ENCODE measurements around the gene RAB7A.
"Not testable (repeated sequence)": the region's sequence is repeated elsewhere in the genome, so short reads cannot be mapped to it uniquely, and the experiment has no call there.

Gene RAB7A

GRCh38 chr3:128728521-128728920 is 2.5 kb downstream of the RAB7A start:
- H3K27ac ChIP-seq (ENCODE audit: insufficient read depth, low read depth, low read length, poor library complexity, severe bottlenecking), result not testable (repeated sequence)

GRCh38 chr3:128730471-128730870 is 4.5 kb downstream of the RAB7A start:
- no peak overlapping the region for H3K4me3 ChIP-seq (ENCODE audit: insufficient read depth, low read depth, low read length)
- 88 to 99% methylated on average over 5 of the region's 5 CpGs for WGBS, 2 experiments
- H3K27me3 ChIP-seq (ENCODE audit: control insufficient read depth, insufficient read depth, low read length, poor library complexity, severe bottlenecking), result no peaks in the 10 kb centered on the region
- H3K27ac ChIP-seq (ENCODE audit: insufficient read depth, low read depth, low read length, poor library complexity, severe bottlenecking), result no peak overlapping the region
- H3K9me3 ChIP-seq (ENCODE audit: control insufficient read depth, low read length), result no peaks in the 10 kb centered on the region
- peaks cover 8% of the 10 kb centered on the region for H3K4me1 ChIP-seq (ENCODE audit: control insufficient read depth, insufficient read depth, low read length)
- H3K36me3 ChIP-seq (ENCODE audit: control insufficient read depth, insufficient read depth, low read length), result no peaks in the 10 kb centered on the region

More at GRCh38 chr3:128728521-128728920, 2.5 kb downstream of the RAB7A start:
- H3K4me3 ChIP-seq (ENCODE audit: insufficient read depth, low read depth, low read length); H3K9me3 ChIP-seq (ENCODE audit: control insufficient read depth, low read length); H3K27me3 ChIP-seq (ENCODE audit: control insufficient read depth, insufficient read depth, low read length, poor library complexity, severe bottlenecking); H3K36me3 ChIP-seq (ENCODE audit: control insufficient read depth, insufficient read depth, low read length); H3K4me1 ChIP-seq (ENCODE audit: control insufficient read depth, insufficient read depth, low read length): not testable (repeated sequence)
- 95 to 97% methylated on average over 13 of the region's 13 CpGs for WGBS, 2 experiments

- Histone ChIP-seq H3K4me1 (ENCODE audit: control insufficient read depth, insufficient read depth, low read length) (no peaks in the 10 kb centered on the region), H3K36me3 (ENCODE audit: control insufficient read depth, insufficient read depth, low read length) (no peaks in the 10 kb centered on the region), H3K9me3 (ENCODE audit: control insufficient read depth, low read length) (no peaks in the 10 kb centered on the region), H3K27ac (ENCODE audit: insufficient read depth, low read depth, low read length, poor library complexity, severe bottlenecking) (no peak overlapping the region), H3K4me3 (ENCODE audit: insufficient read depth, low read depth, low read length) (no peak overlapping the region), H3K27me3 (ENCODE audit: control insufficient read depth, insufficient read depth, low read length, poor library complexity, severe bottlenecking) (no peaks in the 10 kb centered on the region)
- 92 to 100% methylated on average over 3 of the region's 3 CpGs for WGBS, 2 experiments
Measured at GRCh38 chr3:128734523-128735189, 8.7 kb downstream of the RAB7A start.

DNA sequence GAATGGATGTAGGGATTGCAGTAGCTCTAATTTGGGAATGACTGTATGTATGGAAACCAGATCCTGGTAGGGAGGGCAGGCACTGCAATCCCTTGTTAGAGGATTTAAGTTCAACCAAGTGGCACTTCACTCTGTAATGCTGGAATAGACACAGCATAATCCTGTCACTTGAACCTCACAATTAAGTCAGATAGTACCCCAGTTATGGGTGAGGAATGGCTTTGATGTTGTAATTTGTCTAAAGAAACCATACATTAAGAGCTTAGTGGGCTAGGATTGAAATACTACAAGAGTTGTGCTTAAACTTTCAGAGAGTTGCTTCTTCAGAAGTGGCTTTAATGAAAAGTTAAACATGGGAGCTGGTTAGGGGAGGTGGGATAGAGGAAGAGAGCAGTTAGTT is 9.3 kb downstream of the RAB7A start:
- H3K27ac ChIP-seq (ENCODE audit: insufficient read depth, low read depth, low read length, poor library complexity, severe bottlenecking), result no peak overlapping the region
- H3K4me3 ChIP-seq (ENCODE audit: insufficient read depth, low read depth, low read length), result no peak overlapping the region
- no peaks in the 10 kb centered on the region for H3K36me3 ChIP-seq (ENCODE audit: control insufficient read depth, insufficient read depth, low read length)
- H3K27me3 ChIP-seq (ENCODE audit: control insufficient read depth, insufficient read depth, low read length, poor library complexity, severe bottlenecking), result no peaks in the 10 kb centered on the region
- H3K9me3 ChIP-seq (ENCODE audit: control insufficient read depth, low read length), result no peaks in the 10 kb centered on the region
- H3K4me1 ChIP-seq (ENCODE audit: control insufficient read depth, insufficient read depth, low read length), result no peaks in the 10 kb centered on the region

DNA sequence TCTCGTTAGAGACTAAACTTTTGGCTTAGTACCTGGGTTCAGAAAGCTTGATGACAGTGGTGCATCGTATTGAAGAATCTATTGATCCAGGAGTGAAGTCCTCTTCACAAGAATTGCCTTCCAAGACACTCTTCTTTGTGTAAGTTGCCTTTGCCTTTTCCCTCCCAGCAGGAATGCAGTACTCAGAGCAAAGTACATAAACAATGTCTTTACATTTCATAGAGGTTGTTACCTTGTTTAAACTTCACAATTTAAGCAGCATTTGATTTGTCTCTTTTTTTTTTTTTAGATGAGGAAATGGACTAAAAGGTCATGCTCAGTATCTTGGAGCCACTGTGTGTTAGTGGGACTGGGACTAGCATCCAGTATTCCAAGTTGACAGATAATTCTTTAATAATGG is 9.9 kb downstream of the RAB7A start:
- Histone ChIP-seq H3K36me3 (ENCODE audit: control insufficient read depth, insufficient read depth, low read length) (no peaks in the 10 kb centered on the region), H3K4me1 (ENCODE audit: control insufficient read depth, insufficient read depth, low read length) (no peaks in the 10 kb centered on the region), H3K27ac (ENCODE audit: insufficient read depth, low read depth, low read length, poor library complexity, severe bottlenecking) (no peak overlapping the region), H3K27me3 (ENCODE audit: control insufficient read depth, insufficient read depth, low read length, poor library complexity, severe bottlenecking) (no peaks in the 10 kb centered on the region), H3K9me3 (ENCODE audit: control insufficient read depth, low read length) (no peaks in the 10 kb centered on the region), H3K4me3 (ENCODE audit: insufficient read depth, low read depth, low read length) (no peak overlapping the region)
- 74 to 87% methylated on average over 2 of the region's 2 CpGs for WGBS, 2 experiments

DNA sequence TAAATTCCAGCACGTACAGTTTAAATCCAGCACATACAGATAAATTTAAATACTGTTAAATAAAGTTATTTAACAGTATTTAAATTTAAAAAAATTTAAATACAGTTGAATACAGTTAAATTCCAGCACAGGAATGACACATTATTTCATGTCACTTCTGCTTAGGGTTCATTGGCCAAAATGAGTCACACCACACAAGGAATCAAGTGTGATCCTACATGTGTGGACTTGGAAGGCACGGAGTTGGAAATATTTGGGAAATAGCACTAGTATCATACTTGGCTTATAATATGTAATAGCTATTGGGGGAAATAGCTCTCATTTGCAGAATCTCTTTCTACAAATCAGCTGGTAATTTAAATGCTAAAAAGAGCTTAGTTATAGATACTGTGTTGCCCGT is 10.6 kb downstream of the RAB7A start:
- Histone ChIP-seq H3K27me3 (ENCODE audit: control insufficient read depth, insufficient read depth, low read length, poor library complexity, severe bottlenecking) (no peaks in the 10 kb centered on the region), H3K9me3 (ENCODE audit: control insufficient read depth, low read length) (no peaks in the 10 kb centered on the region), H3K4me1 (ENCODE audit: control insufficient read depth, insufficient read depth, low read length) (no peaks in the 10 kb centered on the region), H3K27ac (ENCODE audit: insufficient read depth, low read depth, low read length, poor library complexity, severe bottlenecking) (no peak overlapping the region), H3K36me3 (ENCODE audit: control insufficient read depth, insufficient read depth, low read length) (no peaks in the 10 kb centered on the region), H3K4me3 (ENCODE audit: insufficient read depth, low read depth, low read length) (no peak overlapping the region)
- WGBS, 2 experiments, result 90 to 100% methylated on average over 1 to 2 of the region's 3 CpGs

DNA sequence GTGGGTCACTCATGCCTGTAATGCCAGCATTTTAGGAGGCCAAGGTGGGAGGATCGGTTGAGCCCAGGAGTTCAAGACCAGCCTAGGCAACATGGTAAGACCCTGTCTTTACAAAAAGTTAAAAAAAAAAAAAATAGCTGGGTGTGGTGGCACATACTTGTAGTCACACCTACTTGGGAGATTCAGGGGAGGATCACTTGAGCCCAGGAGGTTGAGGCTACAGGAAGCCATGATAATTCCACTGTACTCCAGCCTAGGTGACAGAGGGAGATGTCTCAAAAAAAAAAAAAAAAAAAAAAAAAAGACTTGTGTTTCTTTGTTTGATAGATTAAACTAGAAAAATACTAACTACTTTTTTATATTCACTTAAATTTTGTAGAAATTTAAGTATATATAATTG is 14.6 kb downstream of the RAB7A start:
- peaks cover 11% of the 10 kb centered on the region for H3K36me3 ChIP-seq (ENCODE audit: control insufficient read depth, insufficient read depth, low read length)
- H3K27ac ChIP-seq (ENCODE audit: insufficient read depth, low read depth, low read length, poor library complexity, severe bottlenecking), result no peak overlapping the region
- no peaks in the 10 kb centered on the region for H3K27me3 ChIP-seq (ENCODE audit: control insufficient read depth, insufficient read depth, low read length, poor library complexity, severe bottlenecking)
- WGBS, 2 experiments, result 88 to 89% methylated on average over 1 of the region's 1 CpG
- H3K4me1 ChIP-seq (ENCODE audit: control insufficient read depth, insufficient read depth, low read length), result no peaks in the 10 kb centered on the region
- H3K4me3 ChIP-seq (ENCODE audit: insufficient read depth, low read depth, low read length), result no peak overlapping the region
- H3K9me3 ChIP-seq (ENCODE audit: control insufficient read depth, low read length), result no peaks in the 10 kb centered on the region

- H3K27ac ChIP-seq (ENCODE audit: insufficient read depth, low read depth, low read length, poor library complexity, severe bottlenecking), result no peak overlapping the region
- no peak overlapping the region for H3K4me3 ChIP-seq (ENCODE audit: insufficient read depth, low read depth, low read length)
- 96% methylated on average over 38 of the region's 38 CpGs for WGBS, 2 experiments
- H3K27me3 ChIP-seq (ENCODE audit: control insufficient read depth, insufficient read depth, low read length, poor library complexity, severe bottlenecking), result no peaks in the 10 kb centered on the region
- H3K4me1 ChIP-seq (ENCODE audit: control insufficient read depth, insufficient read depth, low read length), result no peaks in the 10 kb centered on the region
- H3K9me3 ChIP-seq (ENCODE audit: control insufficient read depth, low read length), result no peaks in the 10 kb centered on the region
- H3K36me3 ChIP-seq (ENCODE audit: control insufficient read depth, insufficient read depth, low read length), result peaks cover 11% of the 10 kb centered on the region
Measured at GRCh38 chr3:128742821-128743594, 17.0 kb downstream of the RAB7A start.

GRCh38 chr3:128745742-128746141 is 19.8 kb downstream of the RAB7A start:
- peaks cover 13% of the 10 kb centered on the region for H3K36me3 ChIP-seq (ENCODE audit: control insufficient read depth, insufficient read depth, low read length)
- no peaks in the 10 kb centered on the region for H3K27me3 ChIP-seq (ENCODE audit: control insufficient read depth, insufficient read depth, low read length, poor library complexity, severe bottlenecking)
- no peaks in the 10 kb centered on the region for H3K4me1 ChIP-seq (ENCODE audit: control insufficient read depth, insufficient read depth, low read length)
- 91 to 94% methylated on average over 3 of the region's 3 CpGs for WGBS, 2 experiments
- no peak overlapping the region for H3K27ac ChIP-seq (ENCODE audit: insufficient read depth, low read depth, low read length, poor library complexity, severe bottlenecking)
- no peak overlapping the region for H3K4me3 ChIP-seq (ENCODE audit: insufficient read depth, low read depth, low read length)
- no peaks in the 10 kb centered on the region for H3K9me3 ChIP-seq (ENCODE audit: control insufficient read depth, low read length)

DNA sequence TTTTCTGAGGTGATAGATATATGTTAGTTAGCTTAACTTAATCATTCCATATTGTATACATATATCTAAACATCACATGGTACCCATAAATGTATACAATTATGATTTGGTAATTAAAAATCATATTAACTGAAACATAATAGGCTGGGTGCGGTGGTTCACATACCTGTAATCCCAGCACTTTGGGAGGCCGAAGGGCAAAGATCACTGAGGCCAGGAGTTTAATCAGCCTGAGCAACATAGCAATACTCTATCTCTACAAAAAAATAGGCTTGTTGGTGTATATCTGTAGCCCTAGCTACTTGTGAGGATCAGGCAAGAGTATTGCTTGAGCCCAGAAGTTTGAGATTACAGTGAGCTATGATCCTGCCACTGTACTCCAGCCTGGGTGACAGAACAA is 20.9 kb downstream of the RAB7A start:
- no peak overlapping the region for H3K27ac ChIP-seq (ENCODE audit: insufficient read depth, low read depth, low read length, poor library complexity, severe bottlenecking)
- WGBS, 2 experiments, result 93 to 100% methylated on average over 1 to 2 of the region's 2 CpGs
- no peaks in the 10 kb centered on the region for H3K4me1 ChIP-seq (ENCODE audit: control insufficient read depth, insufficient read depth, low read length)
- no peaks in the 10 kb centered on the region for H3K9me3 ChIP-seq (ENCODE audit: control insufficient read depth, low read length)
- peaks cover 13% of the 10 kb centered on the region for H3K36me3 ChIP-seq (ENCODE audit: control insufficient read depth, insufficient read depth, low read length)
- H3K4me3 ChIP-seq (ENCODE audit: insufficient read depth, low read depth, low read length), result no peak overlapping the region
- no peaks in the 10 kb centered on the region for H3K27me3 ChIP-seq (ENCODE audit: control insufficient read depth, insufficient read depth, low read length, poor library complexity, severe bottlenecking)

Data from ectodermal cell (in vitro differentiated cells).